ENCODE data around the gene PIK3R3.

GRCh38 chr1:46030074-46030870, 102.2 kb downstream of the PIK3R3 start:
- no peak for TF ChIP-seq CTCF (IDR thresholded peaks at IDR 0.05)
- TF ChIP-seq POLR2A (IDR thresholded peaks at IDR 0.05) = no peak
- no peak for TF ChIP-seq POLR2AphosphoS5 (IDR thresholded peaks at IDR 0.05)
- TF ChIP-seq EP300 (IDR thresholded peaks at IDR 0.05) = no peak
